NOMO-1 treated with DMSO at 0.1 percent for 48 hours (cell line): ENCODE results near the gene ADCY1.

Experiments
- DNase-seq: peaks from one replicate; lab custom pipeline; 2025; ENCODE audit not compliant: unreplicated experiment; lab: John Stamatoyannopoulos, UW

The ADCY1 gene

DNA sequence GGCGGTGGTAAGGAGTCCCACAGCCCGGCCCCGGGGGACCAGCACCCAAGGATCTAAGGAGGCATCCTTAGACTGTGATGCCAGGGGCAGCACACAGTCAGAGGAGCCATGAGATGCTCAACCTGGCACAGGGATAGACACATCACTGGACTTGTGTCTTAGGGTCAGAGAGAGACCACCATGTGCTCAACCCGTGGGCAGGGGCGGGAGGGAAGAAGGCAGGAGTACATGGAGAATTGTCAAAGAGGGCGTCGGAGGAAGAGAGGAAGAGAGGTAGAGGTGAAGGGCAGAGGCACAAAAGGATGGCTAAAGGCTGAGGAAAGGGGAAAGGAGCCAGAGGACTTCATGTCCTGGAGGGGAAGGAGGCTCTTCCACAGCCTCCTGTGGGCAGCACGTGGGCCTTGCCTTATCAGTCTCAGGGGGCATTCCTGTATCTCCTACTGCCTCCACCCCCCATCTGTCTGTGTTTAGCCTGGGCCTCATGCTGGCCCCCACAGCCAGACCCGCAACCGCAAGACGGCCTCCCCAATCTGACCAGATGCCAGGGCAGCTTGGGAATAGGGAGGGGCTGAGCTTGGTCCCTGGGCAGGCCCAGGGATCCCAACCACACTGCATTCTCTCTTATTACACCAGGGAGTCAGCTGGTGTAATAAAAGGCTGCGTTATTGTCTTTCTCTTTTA, 2.2 kb downstream of the ADCY1 start:
- DNase-seq, result no peak

DNA sequence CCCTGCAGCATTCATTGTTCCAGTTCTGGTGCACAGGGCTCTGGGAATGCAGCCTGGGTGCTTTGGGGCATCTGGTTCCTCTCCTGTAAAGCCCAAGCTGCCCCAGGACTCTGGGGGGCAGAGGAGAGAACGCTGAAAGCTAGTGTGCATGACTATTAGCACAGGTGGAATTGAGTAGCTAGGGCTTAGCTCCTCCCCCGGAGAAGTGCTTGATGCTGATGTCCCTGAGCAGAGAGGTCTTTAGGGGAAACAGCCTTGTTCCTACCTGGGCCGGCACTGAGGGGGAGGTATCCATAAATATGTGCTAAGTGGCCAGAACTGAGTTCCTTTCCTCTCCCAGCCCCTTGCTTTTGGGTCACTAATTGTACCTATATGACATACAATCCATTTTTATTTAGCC, 3.9 kb downstream of the ADCY1 start:
- no peak for DNase-seq

DNA sequence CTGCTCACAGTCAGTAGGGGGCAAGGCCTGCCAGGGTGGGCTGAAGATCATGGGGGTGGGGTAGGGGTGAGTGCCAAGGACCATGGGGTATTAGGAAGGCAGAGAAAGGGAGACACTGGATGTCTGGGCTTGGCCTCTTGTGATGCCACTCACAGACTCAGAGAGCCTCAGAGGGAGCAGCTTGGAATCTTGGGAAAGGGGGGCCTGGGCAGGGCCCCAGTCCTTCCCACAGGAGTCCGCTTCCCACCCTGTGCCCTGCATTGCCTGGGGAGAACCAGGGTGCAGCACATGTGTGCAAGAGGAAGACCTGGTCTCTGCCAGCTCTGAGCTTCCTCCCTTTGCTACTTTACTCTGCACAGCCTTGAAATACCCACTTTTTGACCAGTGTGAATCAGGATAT, 4.3 kb downstream of the ADCY1 start:
- no peak for DNase-seq

DNA sequence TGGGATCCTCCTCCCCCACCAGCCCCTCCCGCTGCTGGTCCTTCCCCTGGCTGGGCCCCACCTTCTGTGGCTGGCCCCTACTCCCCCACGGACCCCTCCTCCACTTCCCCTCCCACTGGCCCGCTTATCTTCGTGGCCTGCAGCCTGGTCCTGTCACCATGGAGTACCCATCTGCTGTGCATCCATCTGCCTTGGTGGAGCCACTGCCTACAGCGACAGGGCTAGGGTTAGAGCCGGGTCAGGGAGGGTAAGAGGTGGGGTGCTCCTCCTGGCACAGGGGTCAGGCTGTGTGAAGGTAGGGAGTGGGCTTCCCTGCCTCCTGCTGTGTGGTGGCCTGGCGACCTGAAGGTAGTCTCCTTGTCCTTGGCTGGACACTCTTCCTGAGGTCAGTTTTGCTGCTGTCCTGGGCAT, 5.2 kb downstream of the ADCY1 start:
- DNase-seq, result no peak

DNA sequence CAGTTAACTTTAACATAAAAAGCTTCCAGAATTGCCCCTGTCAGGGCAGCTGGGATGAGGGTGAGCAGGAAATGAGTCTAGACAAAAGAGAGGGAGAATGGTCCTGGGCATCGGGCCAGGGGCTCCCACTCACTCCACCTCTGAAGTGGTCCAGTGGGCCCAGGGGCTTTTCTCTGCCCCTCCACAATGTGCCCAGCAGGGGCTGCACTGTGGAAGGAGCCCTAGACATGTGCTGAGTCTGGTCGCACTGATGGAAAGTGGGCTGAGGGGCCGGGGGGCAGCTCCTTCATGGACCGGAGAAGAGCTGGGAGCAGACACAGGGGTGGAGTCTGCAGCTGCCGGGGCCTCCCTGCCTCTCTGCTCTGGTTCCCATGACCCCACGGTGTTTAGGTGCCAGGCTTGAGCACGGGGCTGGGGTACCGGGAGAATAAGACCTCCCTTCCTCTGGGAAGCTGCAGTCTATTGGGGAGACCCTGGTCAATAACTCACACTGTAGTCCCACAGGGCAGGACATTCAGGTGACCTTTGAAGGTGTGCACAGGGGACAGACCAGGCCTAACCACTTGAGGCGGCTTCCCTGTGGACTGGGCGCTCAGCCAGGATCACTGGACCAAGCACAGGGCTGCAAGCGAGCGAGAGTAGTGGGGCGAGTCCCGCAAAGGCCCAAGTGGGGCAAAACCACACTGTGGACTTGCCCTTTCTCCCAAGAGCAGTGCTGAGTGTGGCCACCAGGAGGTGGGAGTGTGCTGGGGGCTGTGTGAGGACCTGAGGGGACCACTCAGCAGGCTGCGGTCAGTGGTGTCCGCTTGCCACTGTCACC, 6.1 kb downstream of the ADCY1 start:
- DNase-seq, result no peak

DNA sequence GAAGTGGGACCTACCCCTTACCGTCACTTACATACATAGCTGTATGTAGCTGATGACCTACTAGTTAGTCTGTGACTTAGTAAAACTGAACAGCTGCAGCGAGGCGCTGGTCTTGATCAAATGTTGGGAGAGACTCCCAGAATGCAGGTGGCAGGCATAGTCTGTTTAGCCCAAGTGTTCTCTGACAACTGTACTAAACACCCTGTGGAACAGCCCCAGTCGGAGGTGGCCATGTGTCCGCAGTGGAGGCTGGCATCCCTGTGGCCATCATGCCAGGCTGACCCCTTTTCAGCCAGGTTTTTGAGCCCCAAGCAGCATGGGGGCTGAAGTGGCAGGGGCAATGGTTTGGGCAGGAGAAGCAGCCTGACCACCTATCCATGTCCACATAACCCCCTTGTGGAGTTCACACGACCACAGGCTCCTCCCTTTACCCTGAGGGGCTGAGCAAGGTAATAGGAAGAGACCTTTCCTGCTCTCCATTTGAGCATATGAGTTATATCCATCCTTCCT, 7.2 kb downstream of the ADCY1 start:
- no peak for DNase-seq

DNA sequence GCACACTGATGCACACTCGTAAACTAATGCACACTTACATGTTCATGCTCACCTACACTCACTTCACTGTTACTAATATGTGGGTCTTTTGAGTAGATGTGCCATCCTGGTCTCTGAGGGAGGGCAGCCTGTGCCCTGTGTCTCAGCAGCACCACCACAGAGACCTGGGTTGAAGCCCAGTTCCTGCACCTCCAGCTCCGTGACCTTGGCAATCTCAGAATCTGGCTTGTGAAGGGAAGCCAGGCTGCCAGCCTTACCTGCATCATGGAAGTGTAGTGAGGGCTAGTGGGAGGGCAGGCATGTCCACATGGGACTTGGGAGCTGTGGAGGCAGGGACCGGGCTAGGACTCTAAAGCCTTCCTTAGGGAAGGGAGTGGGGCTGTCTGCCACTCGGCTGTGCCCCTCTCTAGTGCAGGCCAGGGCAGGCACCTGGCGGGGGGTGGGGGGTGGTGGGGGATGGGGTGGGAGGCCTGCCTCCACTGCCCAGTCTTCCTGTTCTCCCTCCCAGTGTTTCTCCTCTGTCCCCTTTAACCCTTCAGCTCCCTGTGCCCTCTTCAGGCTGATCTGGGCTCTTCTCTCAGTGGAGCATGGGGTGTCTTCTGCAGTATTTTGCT, 8.1 kb downstream of the ADCY1 start:
- no peak for DNase-seq

DNA sequence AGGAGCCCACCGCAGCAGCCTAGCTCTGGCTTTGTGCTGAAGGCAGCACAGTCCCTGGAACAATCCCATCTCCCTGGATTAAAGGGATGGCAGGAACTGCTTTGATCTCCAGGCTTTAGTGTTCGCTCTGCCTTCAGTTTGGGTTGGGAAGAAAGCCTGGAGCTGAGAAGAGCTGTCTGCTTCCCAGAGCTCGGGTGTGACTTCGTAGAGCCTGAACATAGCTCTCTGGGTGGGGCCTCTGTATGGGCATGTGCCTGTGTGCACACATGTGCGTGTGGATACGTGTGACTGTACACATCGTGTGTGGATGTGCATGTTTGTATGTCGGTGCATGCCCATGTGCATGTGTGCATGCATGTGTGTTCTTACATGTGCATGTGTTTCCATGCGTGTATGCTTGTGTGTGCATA, 8.7 kb downstream of the ADCY1 start:
- DNase-seq, result no peak

DNA sequence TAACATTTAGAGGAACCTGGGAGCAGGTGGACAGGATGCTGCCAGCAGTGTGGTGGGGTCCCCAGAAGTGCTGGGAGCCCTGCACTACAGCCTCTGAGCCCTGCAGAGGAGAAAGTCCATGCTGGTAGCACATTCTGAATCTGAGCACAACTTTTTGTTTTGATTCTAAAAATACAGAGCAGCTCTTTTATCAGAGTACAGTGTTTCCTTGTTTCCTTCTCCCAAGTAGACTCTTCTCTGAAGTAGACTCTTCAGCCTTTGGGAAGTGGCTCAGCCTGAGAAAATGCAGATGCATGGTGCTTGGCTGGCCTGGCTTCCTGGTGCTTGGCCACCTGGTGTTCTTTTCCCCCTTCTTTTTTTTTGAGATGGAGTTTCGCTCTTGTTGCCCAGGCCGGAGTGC, 9.1 kb downstream of the ADCY1 start:
- DNase-seq, result no peak

DNA sequence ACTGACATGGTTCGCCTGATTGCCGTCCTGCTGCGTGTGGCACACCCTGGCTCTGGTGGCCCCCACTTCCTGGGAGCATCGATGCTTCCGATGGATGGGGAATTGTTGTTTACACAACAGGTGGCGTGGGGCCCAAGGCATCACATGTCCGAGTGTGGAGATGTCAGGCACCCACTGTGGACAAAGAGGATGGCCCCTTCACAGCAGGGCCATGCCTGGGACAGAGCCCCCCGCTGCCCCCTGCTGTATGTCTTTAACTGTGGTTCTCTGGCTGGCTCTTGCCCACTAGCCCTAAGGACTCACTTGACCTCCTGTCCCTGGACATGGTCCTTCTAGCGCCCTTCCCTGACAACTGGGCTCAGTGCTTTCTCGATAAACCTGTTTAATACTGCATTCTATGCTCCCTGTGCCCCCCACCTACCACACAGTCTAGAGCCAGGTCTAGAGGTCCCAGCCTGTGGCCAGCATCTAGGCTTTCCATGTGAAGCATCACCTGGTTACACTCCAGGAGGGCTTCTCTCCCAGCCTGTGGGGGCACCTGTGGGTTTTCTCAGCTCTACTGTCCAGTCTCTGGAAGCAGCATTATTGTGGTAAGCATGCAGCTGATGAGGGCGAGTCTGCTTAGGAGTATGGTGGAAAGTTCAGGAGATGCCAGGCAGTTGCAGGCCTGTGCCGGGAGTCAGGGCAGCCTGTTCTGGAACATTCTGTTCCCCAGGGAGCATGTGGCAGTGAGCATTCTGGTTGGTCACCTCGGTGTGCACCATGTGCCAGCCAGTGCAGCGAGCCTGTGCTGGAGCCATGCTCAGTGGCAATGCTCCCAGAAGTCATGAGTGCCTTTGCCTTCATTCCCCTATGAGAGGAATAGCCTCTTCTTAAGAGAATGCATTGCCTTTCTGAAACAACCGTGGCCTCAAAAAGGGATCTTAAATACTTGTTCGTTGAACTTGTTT, 10.4 kb downstream of the ADCY1 start:
- DNase-seq, result no peak

DNA sequence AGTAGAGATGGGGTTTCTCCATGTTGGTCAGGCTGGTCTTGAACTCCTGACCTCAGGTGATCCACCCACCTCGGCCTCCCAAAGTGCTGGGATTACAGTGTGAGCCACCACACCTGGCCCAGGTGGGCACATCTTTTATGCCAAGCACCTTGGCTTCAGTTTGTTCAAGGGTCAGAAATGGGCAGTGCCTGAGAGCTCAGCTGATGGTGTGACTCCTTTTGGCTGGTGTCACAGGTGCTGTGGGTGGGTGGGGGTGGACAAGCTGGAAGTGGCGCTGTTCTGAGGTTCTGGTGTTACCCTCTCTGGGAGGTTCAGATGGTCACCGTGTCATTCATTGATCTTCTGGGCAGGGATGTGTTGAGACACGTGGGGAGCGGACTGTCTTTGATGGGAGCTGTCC, 11.5 kb downstream of the ADCY1 start:
- no peak for DNase-seq

DNA sequence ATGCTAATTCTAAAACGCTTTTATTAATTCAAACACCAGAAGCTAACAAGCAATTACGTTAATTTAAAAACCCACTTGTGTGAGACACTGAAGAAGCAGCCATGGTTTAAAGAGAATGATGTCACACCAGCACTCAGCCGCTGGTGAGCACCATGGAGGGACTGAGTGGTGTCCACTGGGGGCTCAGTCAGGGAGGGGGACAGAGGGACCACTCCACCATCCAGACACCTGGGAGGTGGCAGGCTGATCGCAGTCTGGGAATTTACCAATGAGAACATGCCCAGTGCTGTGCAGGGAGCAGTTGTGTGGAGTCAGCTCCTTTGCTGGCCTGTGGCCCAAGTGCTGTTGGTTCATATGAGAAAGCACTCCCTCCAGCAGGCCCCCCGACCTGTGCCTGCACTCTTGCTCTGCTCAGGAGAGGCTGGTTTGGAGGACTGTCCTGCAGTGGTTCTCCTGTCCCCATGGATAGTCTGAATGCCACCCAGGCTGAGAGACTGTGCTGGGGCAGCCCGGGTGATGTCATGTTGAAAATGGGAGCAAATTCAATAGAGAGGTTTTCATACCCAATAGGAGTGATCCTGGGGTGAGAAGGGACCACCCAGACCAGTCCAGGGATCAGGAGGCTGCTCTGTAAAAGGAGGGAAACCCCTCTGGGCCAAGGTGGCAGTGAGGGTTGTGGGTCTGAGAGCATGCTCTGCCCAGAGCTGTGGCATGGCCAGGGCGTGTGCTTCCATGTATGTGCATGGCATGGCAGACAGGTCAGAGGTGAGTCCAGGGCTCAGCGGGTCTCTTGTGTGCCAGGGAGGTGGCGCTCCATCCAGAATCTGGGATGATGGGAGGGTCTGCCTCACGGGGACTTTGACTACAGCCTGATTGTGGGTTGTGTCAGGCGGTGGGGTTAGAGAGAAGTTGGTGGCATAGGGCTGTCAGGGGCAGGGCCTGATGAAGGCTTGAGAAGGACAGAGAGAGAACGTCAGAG, 12.7 kb downstream of the ADCY1 start:
- no peak for DNase-seq

DNA sequence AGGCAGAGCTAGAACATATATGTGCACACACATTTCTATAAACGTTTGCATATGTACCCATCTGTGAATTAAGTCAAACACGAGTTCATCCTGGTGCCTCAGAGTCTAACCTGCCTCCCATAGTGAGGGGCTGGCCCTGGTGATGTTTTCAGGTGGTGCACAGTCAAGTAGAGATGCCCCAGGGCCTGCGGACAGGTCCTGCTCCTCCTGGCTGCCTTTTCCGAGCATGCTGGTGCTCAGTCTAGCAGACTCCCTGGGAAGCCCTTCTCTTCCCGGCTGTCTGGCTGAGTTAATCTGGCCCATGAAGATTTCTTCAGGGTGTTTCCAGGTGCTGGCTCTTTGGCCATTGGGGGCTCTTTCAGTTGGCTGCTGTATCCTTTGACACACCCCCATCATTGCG, 14.3 kb downstream of the ADCY1 start:
- DNase-seq, result no peak

DNA sequence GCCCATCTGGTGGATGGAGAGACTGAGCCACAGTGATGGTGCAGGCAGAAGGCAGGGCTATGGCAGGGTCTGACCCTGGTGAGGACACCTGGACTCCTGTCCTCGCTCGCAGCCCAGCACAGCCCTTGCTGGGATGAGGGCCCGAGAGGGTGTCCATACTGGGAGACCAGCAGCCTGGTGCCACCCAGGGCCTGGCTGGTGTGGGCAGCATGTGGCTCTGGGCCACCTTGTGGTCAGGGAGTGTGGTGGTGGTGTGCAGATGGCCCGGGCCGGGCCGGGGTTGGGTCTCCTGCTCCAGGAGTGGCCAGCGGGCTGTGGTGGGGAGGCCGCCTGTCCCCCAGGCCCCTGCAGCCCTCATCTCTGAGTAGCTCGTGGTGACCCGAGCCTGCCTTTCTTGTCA, 14.9 kb downstream of the ADCY1 start:
- no peak for DNase-seq

DNA sequence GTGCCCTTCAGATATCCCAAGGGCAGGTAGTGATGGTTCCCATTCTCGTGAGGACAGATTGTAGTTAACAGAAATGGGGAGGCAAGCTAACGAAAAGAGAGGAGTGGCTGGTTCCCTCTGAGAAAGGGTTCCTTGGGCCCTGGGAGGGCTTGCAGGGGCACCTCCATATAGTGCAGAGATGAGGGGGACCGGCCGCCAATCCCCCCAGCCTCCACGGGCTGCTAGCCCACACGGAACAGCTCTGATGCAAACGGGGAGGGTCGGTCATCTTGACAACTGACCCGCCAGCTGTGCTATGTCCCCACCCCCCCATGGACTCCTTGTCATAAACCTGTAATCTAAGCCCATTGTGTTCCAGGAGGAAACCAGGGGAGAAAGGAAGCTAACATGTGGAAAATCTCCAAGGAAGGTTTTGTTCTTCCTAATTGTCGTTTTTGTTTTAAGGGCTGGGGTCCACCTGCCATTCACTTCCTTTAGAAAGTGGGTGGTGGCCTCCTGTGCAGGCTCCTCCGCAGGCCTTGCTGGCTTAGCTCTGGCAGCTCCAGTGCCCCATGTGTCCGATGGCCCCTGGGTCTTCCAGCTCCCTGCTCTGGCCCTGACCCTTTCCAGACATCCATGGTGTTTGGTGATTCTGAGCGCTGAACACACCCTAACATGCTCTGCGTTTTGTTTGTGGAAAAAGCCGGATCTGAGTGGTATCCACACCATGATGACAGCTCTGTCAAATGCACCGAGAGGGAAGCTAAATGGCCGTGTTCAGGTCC, 15.9 kb downstream of the ADCY1 start:
- no peak for DNase-seq

DNA sequence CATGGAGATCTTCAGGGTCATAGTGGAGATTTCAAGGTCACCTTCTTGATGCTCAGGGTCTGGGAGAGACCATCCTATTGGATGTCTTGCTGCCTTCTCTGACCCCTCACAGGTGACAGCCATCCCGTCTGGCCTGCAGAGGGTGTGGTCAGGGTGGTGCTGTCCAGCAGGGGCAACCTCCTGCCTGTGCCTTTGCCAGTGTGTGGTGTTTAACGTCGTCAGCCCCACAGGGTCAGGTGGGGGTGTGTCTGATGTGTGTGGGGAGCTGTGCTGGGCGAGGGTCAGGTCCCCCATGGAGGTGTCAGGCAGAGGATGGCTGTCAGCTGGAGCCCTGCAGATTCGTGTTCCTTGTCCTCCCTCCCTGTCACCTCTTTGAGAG, 16.5 kb downstream of the ADCY1 start:
- DNase-seq, result no peak

DNA sequence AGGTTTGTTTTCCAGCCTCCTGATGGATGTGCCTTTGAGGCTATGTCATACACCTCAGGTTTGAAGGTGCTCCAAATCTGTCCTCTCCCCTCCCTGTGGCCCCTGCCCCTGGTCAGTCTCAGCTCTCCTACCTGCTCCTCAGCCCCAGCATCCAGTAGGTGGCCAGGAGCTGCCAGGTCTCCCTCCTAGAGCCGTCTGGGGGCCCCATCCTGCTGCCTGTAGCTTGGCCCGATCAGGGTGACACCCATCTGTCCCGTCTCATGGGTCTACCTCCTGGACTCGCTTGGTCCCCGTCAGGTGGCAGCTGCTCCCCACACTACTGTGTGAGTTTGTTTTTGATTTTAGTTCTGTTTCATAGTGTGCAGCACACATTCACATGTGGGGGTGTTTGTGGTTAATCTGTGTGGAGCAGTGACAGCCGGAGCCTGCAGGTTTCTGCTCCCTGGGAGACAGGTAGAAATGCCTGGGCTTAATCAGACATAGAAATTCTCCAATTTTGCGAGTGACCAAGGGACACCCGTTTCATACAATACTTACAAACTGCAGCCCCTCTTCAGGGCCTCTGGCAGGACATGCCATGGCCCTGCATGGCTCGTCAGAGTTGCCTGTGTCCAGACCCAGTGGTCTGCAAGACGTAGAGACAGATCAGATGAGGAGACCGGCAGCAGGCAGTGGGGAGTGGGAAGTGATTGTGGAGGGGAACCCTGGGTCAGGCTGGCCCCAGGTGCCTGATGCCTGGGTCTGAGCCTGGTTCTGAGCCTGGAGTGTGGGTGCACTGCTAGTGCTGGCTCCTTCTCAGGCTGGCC, 17.1 kb downstream of the ADCY1 start:
- no peak for DNase-seq
